ENCODE measurements around the gene SULT1C3. TPM values are rescaled to one million over a fixed set of nuclear protein-coding genes. Genes with fewer than 3 reads are reported as not detected.

SULT1C3 gene
- polyA plus RNA-seq, 1 donor (not counting 4 experiments of a cell fraction or from before 2014, with no cell fraction given), result not detected

DNA sequence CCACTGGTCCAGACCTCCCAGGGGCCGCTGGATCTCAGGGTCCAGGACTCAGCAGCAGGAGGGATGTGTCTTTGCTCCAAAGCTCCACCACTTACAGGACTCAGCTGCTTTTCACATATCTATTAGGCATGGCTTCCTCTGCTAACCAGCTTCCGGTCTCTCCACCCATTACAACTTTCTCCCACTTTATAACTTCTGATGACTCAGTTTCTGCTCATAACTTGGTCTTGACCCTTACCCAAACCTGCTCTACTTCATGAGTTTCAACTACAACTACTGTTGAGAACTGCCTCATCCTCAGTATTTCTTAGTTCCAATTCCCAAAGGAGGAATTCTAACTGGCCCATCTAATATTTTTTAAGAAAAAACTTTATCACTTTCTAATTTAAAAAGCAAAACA, 66.1 kb downstream of the SULT1C3 start:
- DNase-seq (ENCODE audit: low read depth, low spot score) (no peak), FAIRE-seq (no peak)
- Histone ChIP-seq H3K36me3 (ENCODE audit: control insufficient read depth in 2 of 2, extremely low read depth in 1 of 2, insufficient read depth in 2 of 2, low read length in 2 of 2) (no peaks in the 10 kb centered on the region), H2AFZ (ENCODE audit: control insufficient read depth, low read length) (no peak overlapping the region), H3K9me1 (ENCODE audit: control insufficient read depth, extremely low read depth, insufficient read depth, low read length) (no peaks in the 10 kb centered on the region), H3K4me1 (ENCODE audit: control insufficient read depth, extremely low read depth, insufficient read depth, low read length) (no peaks in the 10 kb centered on the region), H3K9me3 (ENCODE audit: control insufficient read depth, low read depth, low read length) (no peaks in the 10 kb centered on the region), H3K79me2 (ENCODE audit: control insufficient read depth, insufficient read depth, low read length) (no peaks in the 10 kb centered on the region), H3K4me3 (ENCODE audit: control insufficient read depth in 2 of 3, extremely low read depth in 1 of 3, insufficient read depth in 2 of 3, low read depth in 1 of 3, low read length in 3 of 3) (no peak overlapping the region), H3K4me2 (ENCODE audit: control insufficient read depth, extremely low read depth, insufficient read depth, low read depth, low read length) (no peak overlapping the region), H3K27me3 (ENCODE audit: control insufficient read depth, extremely low read depth, insufficient read depth, low read length) (no peaks in the 10 kb centered on the region), H3K27ac (ENCODE audit: control insufficient read depth, insufficient read depth, low read length) (no peak overlapping the region), H3K9ac (ENCODE audit: control insufficient read depth, extremely low read depth, insufficient read depth, low read length) (no peak overlapping the region), H4K20me1 (ENCODE audit: control insufficient read depth, extremely low read depth, insufficient read depth, low read length) (no peaks in the 10 kb centered on the region)
- TF ChIP-seq, protein P1, sequence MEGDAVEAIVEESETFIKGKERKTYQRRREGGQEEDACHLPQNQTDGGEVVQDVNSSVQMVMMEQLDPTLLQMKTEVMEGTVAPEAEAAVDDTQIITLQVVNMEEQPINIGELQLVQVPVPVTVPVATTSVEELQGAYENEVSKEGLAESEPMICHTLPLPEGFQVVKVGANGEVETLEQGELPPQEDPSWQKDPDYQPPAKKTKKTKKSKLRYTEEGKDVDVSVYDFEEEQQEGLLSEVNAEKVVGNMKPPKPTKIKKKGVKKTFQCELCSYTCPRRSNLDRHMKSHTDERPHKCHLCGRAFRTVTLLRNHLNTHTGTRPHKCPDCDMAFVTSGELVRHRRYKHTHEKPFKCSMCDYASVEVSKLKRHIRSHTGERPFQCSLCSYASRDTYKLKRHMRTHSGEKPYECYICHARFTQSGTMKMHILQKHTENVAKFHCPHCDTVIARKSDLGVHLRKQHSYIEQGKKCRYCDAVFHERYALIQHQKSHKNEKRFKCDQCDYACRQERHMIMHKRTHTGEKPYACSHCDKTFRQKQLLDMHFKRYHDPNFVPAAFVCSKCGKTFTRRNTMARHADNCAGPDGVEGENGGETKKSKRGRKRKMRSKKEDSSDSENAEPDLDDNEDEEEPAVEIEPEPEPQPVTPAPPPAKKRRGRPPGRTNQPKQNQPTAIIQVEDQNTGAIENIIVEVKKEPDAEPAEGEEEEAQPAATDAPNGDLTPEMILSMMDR (optimal IDR thresholded peaks at IDR 0.05 in 1 of 3, IDR thresholded peaks at IDR 0.05 in 1 of 3, conservative IDR thresholded peaks at IDR 0.05 in 1 of 3; ENCODE audit: extremely low read depth in 1 of 3, insufficient read depth in 2 of 3, low read length in 3 of 3), result no peak
- no peak for TF ChIP-seq EZH2 (IDR thresholded peaks at IDR 0.05; ENCODE audit: low read length)
- dilution Hi-C loops (cut with MboI; ENCODE audit: extremely low pct_ligation_motif_present, low sequenced_read_pairs), result no loop called here

DNA sequence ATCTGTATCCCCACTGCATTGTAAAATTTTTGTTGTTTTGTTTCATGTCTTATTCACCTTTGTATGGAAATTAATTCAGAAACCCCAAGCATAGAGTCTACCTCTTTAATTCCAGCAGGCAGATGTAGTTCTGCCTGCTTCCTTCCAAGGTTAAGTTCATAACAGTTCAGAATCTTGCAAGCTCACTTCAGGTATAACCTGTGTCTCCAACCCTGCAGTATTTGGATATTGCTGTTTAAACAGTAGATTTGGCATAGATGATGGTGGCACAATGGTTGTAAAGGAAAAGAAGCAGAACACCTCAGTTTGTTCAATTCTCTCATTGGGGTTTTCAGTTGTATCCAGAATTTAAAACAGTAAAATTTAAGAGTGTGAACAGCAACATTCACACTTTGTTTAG, 70.1 kb downstream of the SULT1C3 start:
- no peak for DNase-seq (ENCODE audit: low read depth, low spot score)
- Histone ChIP-seq H3K4me2 (ENCODE audit: control insufficient read depth, extremely low read depth, insufficient read depth, low read depth, low read length) (no peak overlapping the region), H3K36me3 (ENCODE audit: control insufficient read depth in 2 of 2, extremely low read depth in 1 of 2, insufficient read depth in 2 of 2, low read length in 2 of 2) (no peaks in the 10 kb centered on the region), H3K27me3 (ENCODE audit: control insufficient read depth, extremely low read depth, insufficient read depth, low read length) (no peaks in the 10 kb centered on the region), H2AFZ (ENCODE audit: control insufficient read depth, low read length) (no peak overlapping the region), H3K4me3 (ENCODE audit: control insufficient read depth in 2 of 3, extremely low read depth in 1 of 3, insufficient read depth in 2 of 3, low read depth in 1 of 3, low read length in 3 of 3) (no peak overlapping the region), H3K4me1 (ENCODE audit: control insufficient read depth, extremely low read depth, insufficient read depth, low read length) (peaks cover 4% of the 10 kb centered on the region), H3K27ac (ENCODE audit: control insufficient read depth, insufficient read depth, low read length) (no peak overlapping the region), H3K9me3 (ENCODE audit: control insufficient read depth, low read depth, low read length) (no peaks in the 10 kb centered on the region), H3K9me1 (ENCODE audit: control insufficient read depth, extremely low read depth, insufficient read depth, low read length) (no peaks in the 10 kb centered on the region), H4K20me1 (ENCODE audit: control insufficient read depth, extremely low read depth, insufficient read depth, low read length) (no peaks in the 10 kb centered on the region), H3K9ac (ENCODE audit: control insufficient read depth, extremely low read depth, insufficient read depth, low read length) (no peak overlapping the region), H3K79me2 (ENCODE audit: control insufficient read depth, insufficient read depth, low read length) (no peaks in the 10 kb centered on the region)
- no peak for FAIRE-seq
- dilution Hi-C loops (cut with MboI; ENCODE audit: extremely low pct_ligation_motif_present, low sequenced_read_pairs), result no loop called here
- TF ChIP-seq, protein P1 (optimal IDR thresholded peaks at IDR 0.05 in 1 of 3, IDR thresholded peaks at IDR 0.05 in 1 of 3, conservative IDR thresholded peaks at IDR 0.05 in 1 of 3; ENCODE audit: extremely low read depth in 1 of 3, insufficient read depth in 2 of 3, low read length in 3 of 3), result no peak
- no peak for TF ChIP-seq EZH2 (IDR thresholded peaks at IDR 0.05; ENCODE audit: low read length)

Other genes with a start within 250 kb of the SULT1C3 start
- 0.06 TPM in 1 of 3 replicates, not detected in the others for gene SULT1C2, start 48.9 kb downstream of the SULT1C3 start, polyA plus RNA-seq
- not detected in 3 replicates for gene SULT1C4, start 138.0 kb downstream of the SULT1C3 start, polyA plus RNA-seq
- gene GCC2, start 209.2 kb downstream of the SULT1C3 start, polyA plus RNA-seq, result 4.0 to 8.4 TPM (median 5.5 TPM) in 3 replicates

Measured in keratinocyte (primary cell).